ENCODE data around the gene ZNF446.

DNA sequence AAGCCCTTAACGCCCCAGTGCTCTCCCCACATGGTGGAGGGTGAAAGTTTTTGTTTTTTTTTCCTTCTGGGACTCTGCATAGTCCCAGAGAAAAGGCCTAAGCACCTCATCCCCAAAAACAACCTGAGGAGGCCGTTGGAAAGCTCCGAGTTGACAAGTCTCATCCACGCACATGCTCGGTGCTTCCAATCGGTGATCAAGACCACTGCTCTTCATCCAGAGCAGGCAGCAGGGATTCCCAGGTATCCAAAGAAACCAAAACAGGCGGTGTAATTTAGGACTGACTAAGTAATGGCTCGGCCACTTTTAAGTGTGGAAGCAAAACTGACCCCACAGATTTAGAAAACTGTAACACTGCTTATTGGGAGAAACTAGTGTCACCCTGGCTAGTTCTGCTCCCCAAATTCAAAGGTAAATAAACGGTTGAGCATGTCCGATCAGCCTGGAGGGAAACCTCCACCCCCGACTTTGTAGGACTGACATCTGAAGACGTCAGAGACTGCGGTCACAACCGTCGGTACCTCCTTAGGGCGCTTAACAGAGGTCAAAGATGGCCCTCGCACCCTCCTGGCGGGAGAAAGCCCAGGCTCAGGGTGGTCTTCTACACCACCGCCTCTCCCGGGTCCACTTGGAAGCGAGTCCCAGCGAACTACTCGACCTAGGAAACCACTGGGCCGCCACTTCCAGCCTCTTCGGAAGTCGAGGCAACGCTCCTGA, 997 bp upstream of the ZNF446 start:
- TF ChIP-seq, protein P1, sequence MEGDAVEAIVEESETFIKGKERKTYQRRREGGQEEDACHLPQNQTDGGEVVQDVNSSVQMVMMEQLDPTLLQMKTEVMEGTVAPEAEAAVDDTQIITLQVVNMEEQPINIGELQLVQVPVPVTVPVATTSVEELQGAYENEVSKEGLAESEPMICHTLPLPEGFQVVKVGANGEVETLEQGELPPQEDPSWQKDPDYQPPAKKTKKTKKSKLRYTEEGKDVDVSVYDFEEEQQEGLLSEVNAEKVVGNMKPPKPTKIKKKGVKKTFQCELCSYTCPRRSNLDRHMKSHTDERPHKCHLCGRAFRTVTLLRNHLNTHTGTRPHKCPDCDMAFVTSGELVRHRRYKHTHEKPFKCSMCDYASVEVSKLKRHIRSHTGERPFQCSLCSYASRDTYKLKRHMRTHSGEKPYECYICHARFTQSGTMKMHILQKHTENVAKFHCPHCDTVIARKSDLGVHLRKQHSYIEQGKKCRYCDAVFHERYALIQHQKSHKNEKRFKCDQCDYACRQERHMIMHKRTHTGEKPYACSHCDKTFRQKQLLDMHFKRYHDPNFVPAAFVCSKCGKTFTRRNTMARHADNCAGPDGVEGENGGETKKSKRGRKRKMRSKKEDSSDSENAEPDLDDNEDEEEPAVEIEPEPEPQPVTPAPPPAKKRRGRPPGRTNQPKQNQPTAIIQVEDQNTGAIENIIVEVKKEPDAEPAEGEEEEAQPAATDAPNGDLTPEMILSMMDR (IDR thresholded peaks at IDR 0.05), result no peak
- TF ChIP-seq EP300 (IDR thresholded peaks at IDR 0.05) (no peak), POLR2A (IDR thresholded peaks at IDR 0.05) (no peak), POLR2AphosphoS5 (IDR thresholded peaks at IDR 0.05) (no peak)
